ENCODE results near the gene C19orf53.

- no peak for TF ChIP-seq SIX5 (IDR thresholded peaks at IDR 0.05; ENCODE audit: low read depth, low read length, severe bottlenecking)
- TF ChIP-seq, protein P1, sequence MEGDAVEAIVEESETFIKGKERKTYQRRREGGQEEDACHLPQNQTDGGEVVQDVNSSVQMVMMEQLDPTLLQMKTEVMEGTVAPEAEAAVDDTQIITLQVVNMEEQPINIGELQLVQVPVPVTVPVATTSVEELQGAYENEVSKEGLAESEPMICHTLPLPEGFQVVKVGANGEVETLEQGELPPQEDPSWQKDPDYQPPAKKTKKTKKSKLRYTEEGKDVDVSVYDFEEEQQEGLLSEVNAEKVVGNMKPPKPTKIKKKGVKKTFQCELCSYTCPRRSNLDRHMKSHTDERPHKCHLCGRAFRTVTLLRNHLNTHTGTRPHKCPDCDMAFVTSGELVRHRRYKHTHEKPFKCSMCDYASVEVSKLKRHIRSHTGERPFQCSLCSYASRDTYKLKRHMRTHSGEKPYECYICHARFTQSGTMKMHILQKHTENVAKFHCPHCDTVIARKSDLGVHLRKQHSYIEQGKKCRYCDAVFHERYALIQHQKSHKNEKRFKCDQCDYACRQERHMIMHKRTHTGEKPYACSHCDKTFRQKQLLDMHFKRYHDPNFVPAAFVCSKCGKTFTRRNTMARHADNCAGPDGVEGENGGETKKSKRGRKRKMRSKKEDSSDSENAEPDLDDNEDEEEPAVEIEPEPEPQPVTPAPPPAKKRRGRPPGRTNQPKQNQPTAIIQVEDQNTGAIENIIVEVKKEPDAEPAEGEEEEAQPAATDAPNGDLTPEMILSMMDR (IDR thresholded peaks at IDR 0.05 in 2 of 3, conservative IDR thresholded peaks at IDR 0.05 in 1 of 3; ENCODE audit: control insufficient read depth in 2 of 3, extremely low read depth in 1 of 3, insufficient read depth in 1 of 3, low read depth in 3 of 3, low read length in 3 of 3), result no peak
- TF ChIP-seq, protein P2, sequence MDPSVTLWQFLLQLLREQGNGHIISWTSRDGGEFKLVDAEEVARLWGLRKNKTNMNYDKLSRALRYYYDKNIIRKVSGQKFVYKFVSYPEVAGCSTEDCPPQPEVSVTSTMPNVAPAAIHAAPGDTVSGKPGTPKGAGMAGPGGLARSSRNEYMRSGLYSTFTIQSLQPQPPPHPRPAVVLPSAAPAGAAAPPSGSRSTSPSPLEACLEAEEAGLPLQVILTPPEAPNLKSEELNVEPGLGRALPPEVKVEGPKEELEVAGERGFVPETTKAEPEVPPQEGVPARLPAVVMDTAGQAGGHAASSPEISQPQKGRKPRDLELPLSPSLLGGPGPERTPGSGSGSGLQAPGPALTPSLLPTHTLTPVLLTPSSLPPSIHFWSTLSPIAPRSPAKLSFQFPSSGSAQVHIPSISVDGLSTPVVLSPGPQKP (IDR thresholded peaks at IDR 0.05; ENCODE audit: low read depth, low read length), result no peak
- no peak for TF ChIP-seq POLR2A (IDR thresholded peaks at IDR 0.05; ENCODE audit: low read depth, low read length)
- no peak for TF ChIP-seq YBX1 (IDR thresholded peaks at IDR 0.05)
- no peak for TF ChIP-seq BHLHE40 (IDR thresholded peaks at IDR 0.05; ENCODE audit: borderline replicate concordance in 1 of 2, low read depth in 2 of 2, low read length in 1 of 2)
- TF ChIP-seq MTA3 (IDR thresholded peaks at IDR 0.05; ENCODE audit: borderline replicate concordance, low read length), result no peak
- TF ChIP-seq RAD21 (IDR thresholded peaks at IDR 0.05; ENCODE audit: insufficient read depth, low read depth, low read length), result no peak
Observed at GRCh38 chr19:13738073-13738472, 36.2 kb upstream of the C19orf53 start.

All from GM12878 (cell line).